IMR-90 (cell line): Measurements from ENCODE around the gene NUDT5. TPM values are rescaled to one million over a fixed set of nuclear protein-coding genes. Genes with fewer than 3 reads are reported as not detected.

Experiments used
- ATAC-seq: fragments of 200-7000 bp; cut with Tn5 transposase; 2 replicates; pipeline ENCODE4 v1.9.1; 2020; ENCODE audit warnings: low read depth, mild to moderate bottlenecking, moderate library complexity
- BruUV-seq: library from RNA; stranded (reverse); fragments of 400-500 nt; replicated peaks from 2 replicates; lab custom pipeline; 2021; lab: Mats Ljungman, UMichigan
- CTCF ChIA-PET: fragments of 300-600 bp; formaldehyde crosslinking; extraction: SDS; loops from one replicate; lab custom pipeline; 2021; ENCODE audit warnings: antibody characterized with exemption; lab: Yijun Ruan, JAX
- POLR2A ChIA-PET: fragments of 300-600 bp; sonication (Branson Sonifier 250); formaldehyde crosslinking; loops from one replicate; lab custom pipeline; 2022; ENCODE audit warnings: antibody characterized with exemption; ENCODE audit not compliant: unreplicated experiment; lab: Charles Lee
- DNase-seq: peaks from one replicate; pipeline ENCODE4 v3.0.0; 2013
- H2AFZ ChIP-seq: replicated peaks from 2 replicates; pipeline ENCODE3; 2013; ENCODE audit warnings: low read length, mild to moderate bottlenecking; ENCODE audit not compliant: poor library complexity
- H2AK5ac ChIP-seq: 2 replicates; pipeline ENCODE4 v1.6.1; 2013; ENCODE audit warnings: low read depth, low read length, inconsistent platforms
- H2AK9ac ChIP-seq: replicated peaks from 2 replicates; pipeline ENCODE3; 2013; ENCODE audit warnings: mild to moderate bottlenecking, low read depth, low read length, moderate library complexity; ENCODE audit not compliant: poor library complexity
- H2BK120ac ChIP-seq: 2 replicates; pipeline ENCODE4 v1.6.1; 2013; ENCODE audit warnings: low read depth, low read length, inconsistent platforms
- H2BK15ac ChIP-seq: 3 replicates; pipeline ENCODE4 v1.6.1; 2013; ENCODE audit warnings: low read depth, low read length, inconsistent platforms
- H2BK20ac ChIP-seq: 2 replicates; pipeline ENCODE4 v1.6.1; 2013; ENCODE audit warnings: low read depth, mild to moderate bottlenecking, inconsistent platforms, low read length, moderate library complexity
- H2BK5ac ChIP-seq: 2 replicates; pipeline ENCODE4 v1.6.1; 2013; ENCODE audit warnings: mild to moderate bottlenecking, low read depth, low read length, inconsistent platforms; ENCODE audit not compliant: poor library complexity, severe bottlenecking
- H3K14ac ChIP-seq: replicated peaks from 2 replicates; pipeline ENCODE4 v1.6.1; 2013; ENCODE audit warnings: low read depth, low read length, inconsistent platforms
- H3K18ac ChIP-seq: 2 replicates; pipeline ENCODE4 v1.6.1; 2013; ENCODE audit warnings: low read depth, low read length, control low read depth
- H3K23ac ChIP-seq: 2 replicates; pipeline ENCODE4 v1.6.1; 2013; ENCODE audit warnings: low read depth, low read length, inconsistent platforms
- H3K27ac ChIP-seq: 2 replicates; pipeline ENCODE4 v1.5.1; 2013; ENCODE audit warnings: mild to moderate bottlenecking, control low read depth, low read length; ENCODE audit not compliant: insufficient read depth
- H3K27me3 ChIP-seq: 2 replicates; pipeline ENCODE4 v1.6.1; 2013; ENCODE audit warnings: low read length; ENCODE audit not compliant: control insufficient read depth, insufficient read depth
- H3K36me3 ChIP-seq: 2 replicates; pipeline ENCODE4 v1.6.1; 2013; ENCODE audit warnings: low read length, mixed read lengths; ENCODE audit not compliant: control insufficient read depth, insufficient read depth
- H3K4ac ChIP-seq: 2 replicates; pipeline ENCODE4 v1.6.1; 2013; ENCODE audit warnings: low read depth, low read length, inconsistent platforms
- H3K4me1 ChIP-seq: 2 replicates; pipeline ENCODE4 v1.6.1; 2013; ENCODE audit warnings: low read length, mixed read lengths; ENCODE audit not compliant: control insufficient read depth, insufficient read depth
- H3K4me2 ChIP-seq: 2 replicates; pipeline ENCODE4 v1.6.1; 2013; ENCODE audit warnings: low read depth, mild to moderate bottlenecking, control low read depth, low read length, moderate library complexity
- H3K4me3 ChIP-seq: 2 replicates; pipeline ENCODE4 v1.5.1; 2013; ENCODE audit warnings: low read depth, mild to moderate bottlenecking, control low read depth, low read length, moderate library complexity; ENCODE audit not compliant: insufficient read depth
- H3K56ac ChIP-seq: 2 replicates; pipeline ENCODE4 v1.6.1; 2013; ENCODE audit warnings: low read length, inconsistent platforms; ENCODE audit not compliant: insufficient read depth; ENCODE audit errors: extremely low read depth
- H3K79me1 ChIP-seq, 2 experiments: 2 replicates each; pipeline ENCODE4 v1.6.1; 2013; ENCODE audit warnings: low read length in 2 of 2, inconsistent platforms in 1 of 2, low read depth in 1 of 2
- H3K9ac ChIP-seq: 2 replicates; pipeline ENCODE4 v1.6.1; 2013; ENCODE audit warnings: low read depth, low read length, control low read depth
- H3K9me1 ChIP-seq: 2 replicates; pipeline ENCODE4 v1.6.1; 2013; ENCODE audit warnings: low read length, inconsistent platforms; ENCODE audit not compliant: insufficient read depth
- H3K9me3 ChIP-seq: 2 replicates; pipeline ENCODE4 v1.6.1; 2013; ENCODE audit warnings: low read length; ENCODE audit not compliant: control insufficient read depth, insufficient read depth
- H4K20me1 ChIP-seq: 2 replicates; pipeline ENCODE4 v1.6.1; 2013; ENCODE audit warnings: low read length, inconsistent platforms; ENCODE audit not compliant: insufficient read depth
- H4K5ac ChIP-seq: 2 replicates; pipeline ENCODE4 v1.6.1; 2013; ENCODE audit warnings: mild to moderate bottlenecking, low read depth, low read length, control low read depth
- H4K8ac ChIP-seq, 2 experiments: 2 replicates each; pipeline ENCODE4 v1.6.1; 2013; ENCODE audit warnings: low read depth in 2 of 2, low read length in 2 of 2, control low read depth in 1 of 2, inconsistent platforms in 1 of 2
- H4K91ac ChIP-seq: 2 replicates; pipeline ENCODE4 v1.6.1; 2013; ENCODE audit warnings: low read depth, low read length, inconsistent platforms; ENCODE audit not compliant: insufficient read depth
- BHLHE40 ChIP-seq: fragments of 150-350 bp; IDR thresholded peaks from 2 replicates; pipeline ENCODE4 v1.6.1; 2016; ENCODE audit warnings: mild to moderate bottlenecking, low read depth, low read length
- CEBPB ChIP-seq: IDR thresholded peaks from 2 replicates; pipeline ENCODE4 v1.6.1; 2012; ENCODE audit warnings: low read depth, low read length, improper control_type of control experiment
- CHD1 ChIP-seq: IDR thresholded peaks from 2 replicates; pipeline ENCODE4 v1.6.1; 2012; ENCODE audit warnings: low read depth, low read length, improper control_type of control experiment
- CTCF ChIP-seq: conservative IDR thresholded peaks from 2 replicates; pipeline ENCODE4 v1.5.1; 2012; ENCODE audit warnings: mild to moderate bottlenecking, low read depth, low read length, improper control_type of control experiment
- ELK1 ChIP-seq: fragments of 150-350 bp; IDR thresholded peaks from 2 replicates; pipeline ENCODE4 v1.6.1; 2016; ENCODE audit warnings: low read depth, mild to moderate bottlenecking, low read length, moderate library complexity, borderline replicate concordance
- FOS ChIP-seq: fragments of 150-350 bp; IDR thresholded peaks from 2 replicates; pipeline ENCODE4 v1.6.1; 2016; ENCODE audit warnings: low read depth, low read length
- MAFK ChIP-seq: IDR thresholded peaks from 2 replicates; pipeline ENCODE4 v1.6.1; 2012; ENCODE audit warnings: low read depth, low read length, improper control_type of control experiment
- MAZ ChIP-seq: IDR thresholded peaks from 2 replicates; pipeline ENCODE4 v1.6.1; 2012; ENCODE audit warnings: low read depth, mild to moderate bottlenecking, low read length, improper control_type of control experiment, moderate library complexity, borderline replicate concordance
- MXI1 ChIP-seq: IDR thresholded peaks from 2 replicates; pipeline ENCODE4 v1.6.1; 2012; ENCODE audit warnings: low read depth, mild to moderate bottlenecking, low read length, moderate library complexity, borderline replicate concordance
- NFE2L2 ChIP-seq: fragments of 150-350 bp; IDR thresholded peaks from 2 replicates; pipeline ENCODE4 v1.6.1; 2016; ENCODE audit warnings: low read depth, mild to moderate bottlenecking, low read length
- POLR2A ChIP-seq: IDR thresholded peaks from 2 replicates; pipeline ENCODE4 v1.6.1; 2012; ENCODE audit warnings: mild to moderate bottlenecking, low read depth, low read length
- RAD21 ChIP-seq: IDR thresholded peaks from 2 replicates; pipeline ENCODE4 v1.6.1; 2012; ENCODE audit warnings: low read length, improper control_type of control experiment
- RCOR1 ChIP-seq: IDR thresholded peaks from 2 replicates; pipeline ENCODE4 v1.6.1; 2012; ENCODE audit warnings: mild to moderate bottlenecking, low read length, improper control_type of control experiment; ENCODE audit not compliant: insufficient replicate concordance
- RFX5 ChIP-seq: IDR thresholded peaks from 2 replicates; pipeline ENCODE4 v1.8.0; 2012; ENCODE audit warnings: low read depth, mild to moderate bottlenecking, low read length, moderate library complexity
- SMC3 ChIP-seq: fragments of 150-350 bp; IDR thresholded peaks from 2 replicates; pipeline ENCODE4 v1.6.1; 2016; ENCODE audit warnings: low read depth, mild to moderate bottlenecking, antibody characterized with exemption, low read length, moderate library complexity
- USF2 ChIP-seq: fragments of 150-350 bp; IDR thresholded peaks from 2 replicates; pipeline ENCODE4 v1.6.1; 2017; ENCODE audit warnings: mild to moderate bottlenecking, antibody characterized with exemption, low read length, low read depth
- WGBS, 2 experiments: methylation state at CpG; one replicate each; pipeline versions ENCODE4 v1.1.5 to v1.1.7; 2013; ENCODE audit warnings: missing lambda C conversion rate in 2 of 2; ENCODE audit not compliant: insufficient read length in 1 of 2; ENCODE audit errors: extremely low coverage in 2 of 2; 5-methylcytosine and 5-hydroxymethylcytosine counted together
- dilution Hi-C: fragments of 300-500 bp; cut with HindIII; formaldehyde crosslinking; loops from one replicate; pipeline ENCODE4 v1.14.3; 2018; ENCODE audit warnings: low sequenced_read_pairs; ENCODE audit not compliant: unreplicated experiment
- in situ Hi-C: fragments of 300-500 bp; cut with MboI; formaldehyde crosslinking; loops from 3 replicates; pipeline ENCODE4 v1.14.3; 2019; ENCODE audit warnings: low sequenced_read_pairs, inconsistent platforms, mixed read lengths
- intact Hi-C: fragments of 100-400 bp; cut with micrococcal nuclease; formaldehyde crosslinking; loops from 2 replicates; pipeline ENCODE4 v1.10.0; 2022
- polyA plus RNA-seq, 3 experiments: library from polyadenylated mRNA; depleted of rRNA; stranded (reverse); fragments of >200 nt; gene quantifications; 2 replicates each; pipeline ENCODE4 v1.2.3, GENCODE V29; 2012; ENCODE audit warnings: low replicate concordance in 1 of 3
- total RNA-seq: library from RNA; depleted of rRNA; stranded (reverse); fragments of >200 nt; gene quantifications from 2 replicates; pipeline ENCODE4 v1.2.3, GENCODE V29; 2012

Gene NUDT5
- total and polyA plus RNA-seq, 2 of the 4 experiments (the other 2 are of a cell fraction), result 70.1 to 74.6 TPM

- no CpG with 5 or more reads among the region's 3 CpGs for WGBS, 2 experiments
- Histone ChIP-seq H3K4me2 (no peak overlapping the region), H2AFZ (no peak overlapping the region), H3K4ac (no peak overlapping the region), H3K36me3 (peaks cover 48% of the 10 kb centered on the region), H4K20me1 (peaks cover 14% of the 10 kb centered on the region), H4K5ac (no peak overlapping the region), H3K4me1 (no peaks in the 10 kb centered on the region), H2AK5ac (no peak overlapping the region), H3K56ac (no peak overlapping the region), H4K8ac (no peak overlapping the region), H3K14ac (no peak overlapping the region), H3K79me1 (peaks cover 41 to 53% of the 10 kb centered on the region in 2 experiments), H3K9me1 (peaks cover 5% of the 10 kb centered on the region), H2BK5ac (no peak overlapping the region), H3K27ac (no peak overlapping the region), H2BK20ac (no peak overlapping the region), H3K27me3 (no peaks in the 10 kb centered on the region), H3K4me3 (no peak overlapping the region), H3K23ac (no peak overlapping the region), H3K9me3 (no peaks in the 10 kb centered on the region), H3K18ac (no peak overlapping the region), H4K91ac (no peak overlapping the region), H3K9ac (no peak overlapping the region), H2BK15ac (no peak overlapping the region), H2BK120ac (no peak overlapping the region), H2AK9ac (no peak overlapping the region)
- no peak for TF ChIP-seq RAD21
- no peak for TF ChIP-seq SMC3
- TF ChIP-seq MAZ, result no peak
- TF ChIP-seq MAFK, result no peak
- TF ChIP-seq USF2, result no peak
- no peak for TF ChIP-seq CTCF
- TF ChIP-seq MXI1, result no peak
- TF ChIP-seq BHLHE40, result no peak
- no peak for TF ChIP-seq ELK1
- TF ChIP-seq RFX5, result no peak
- no peak for TF ChIP-seq POLR2A
- no peak for TF ChIP-seq RCOR1
- TF ChIP-seq CHD1, result no peak
- no peak for TF ChIP-seq NFE2L2
- TF ChIP-seq FOS, result no peak
- no peak for TF ChIP-seq CEBPB
- POLR2A ChIA-PET, result interaction anchor here (0.6 kb wide), 1 partner anchor 159 kb away, joined by 6 read pairs; no protein-coding TSS in a partner anchor
- DNase-seq (no peak), ATAC-seq (no peak)
- no TSS peak for BruUV-seq
- dilution Hi-C loops, result no loop called here
- intact Hi-C loops, result no loop called here
- in situ Hi-C loops, result no loop called here
- CTCF ChIA-PET, result interaction anchor here (0.6 to 0.7 kb wide), 2 partner anchors 870 to 945 kb away, joined by 3 read pairs; no protein-coding TSS in a partner anchor
These were observed 9.4 kb upstream of the NUDT5 start for GRCh38 chr10:12205082-12205481.
